Ovary (tissue), 9 donors: ENCODE measurements around the gene RBM33. TPM values are rescaled to one million over a fixed set of nuclear protein-coding genes. Genes with fewer than 3 reads are reported as not detected.

Experiments
- DNase-seq, 5 donors: peaks; one replicate each; pipeline ENCODE4 v3.0.0-alpha.2; 2019 to 2020
- H3K27ac ChIP-seq, 2 donors: fragments of 200-600 bp; one replicate each; pipeline versions ENCODE4 v1.5.1 to v1.8.0; 2019 to 2022
- H3K27me3 ChIP-seq: fragments of 200-600 bp; one replicate; pipeline ENCODE4 v1.8.0; 2022
- H3K36me3 ChIP-seq: fragments of 200-600 bp; sonication (generic); one replicate; pipeline ENCODE4 v1.5.1; 2019
- H3K4me1 ChIP-seq: one replicate; pipeline ENCODE4 v1.8.1; 2013; ENCODE audit warnings: mild to moderate bottlenecking, moderate library complexity; ENCODE audit not compliant: insufficient read depth
- H3K4me3 ChIP-seq: fragments of 200-600 bp; sonication (generic); one replicate; pipeline ENCODE4 v1.5.1; 2017
- H3K9me3 ChIP-seq, 2 donors: fragments of 200-600 bp in 1 of 2; sonication (generic) in 1 of 2; one replicate each; pipeline versions ENCODE4 v1.5.1 to v1.8.1; 2013 to 2019; ENCODE audit warnings: mild to moderate bottlenecking in 1 of 2, moderate library complexity in 1 of 2
- EP300 ChIP-seq: sonication (generic); formaldehyde crosslinking; IDR thresholded peaks from one replicate; pipeline ENCODE4 v1.6.1; 2017; ENCODE audit warnings: antibody characterized with exemption
- POLR2A ChIP-seq: fragments of 450-650 bp; IDR thresholded peaks from one replicate; pipeline ENCODE4 v1.6.1; 2017; ENCODE audit warnings: antibody characterized with exemption, mild to moderate bottlenecking, moderate library complexity
- WGBS, 3 donors: extraction: QIAGEN DNeasy Blood & Tissue Kit in 1 of 3; methylation state at CpG; one replicate each; pipeline versions ENCODE4 v1.1.5 to v1.1.7; 2013 to 2017; 5-methylcytosine and 5-hydroxymethylcytosine counted together
- intact Hi-C, 4 donors: fragments of 100-400 bp; cut with DNase I; formaldehyde crosslinking; loops; one replicate each; pipeline versions ENCODE4 v1.11.0 to v1.15.1; 2022 to 2023
- polyA plus RNA-seq, 2 donors: library from polyadenylated mRNA; stranded (reverse); fragments of 200-250 nt in 1 of 2; fragments of 350-450 nt in 1 of 2; fragmentation: Illumina TruSeq in 1 of 2; extraction: RNeasy Lipid Tissue Mini Kit (QIAGEN cat#74804) in 1 of 2; gene quantifications; one replicate each; pipeline ENCODE4 v1.2.3, GENCODE V29; 2013 to 2014
- total RNA-seq, 7 donors: library from RNA; depleted of rRNA in 2 of 7; stranded (reverse); fragments of >200 nt in 2 of 7; fragmentation: NEBNext Ultra II Directional in 3 of 7; extraction: Animal tissue kit (Norgen Biotek cat#: 25700) in 3 of 7; gene quantifications; one replicate each; pipeline versions ENCODE4 v1.1.0 to v1.2.4, GENCODE V29; 2016 to 2023
- TF ChIP-seq, protein P1 (sequence below), 3 donors: fragments of 450-650 bp in 2 of 3; fragments of 200-600 bp in 1 of 3; IDR thresholded peaks; one replicate each; pipeline versions ENCODE4 v1.5.1 to v1.8.0; 2016 to 2022; ENCODE audit warnings: antibody characterized with exemption in 3 of 3, mild to moderate bottlenecking in 1 of 3
- donor health status: DM: no; HTN: no; CAD: no; lungs with moderate emphysema.
- donor health status: DM: no; HTN: no; CAD: no.
- donor health status: Bipolar disorder and iron deficiency.
- donor health status: DM: yes; HTN: yes; CAD: no.
- donor health status: DM: no; HTN: no; CAD: no.
- donor health status: DM: yes; HTN: yes; CAD: no.

Gene RBM33
- total and polyA plus RNA-seq, 9 donors, result 19.8 to 62.0 (median 49.3) TPM

DNA sequence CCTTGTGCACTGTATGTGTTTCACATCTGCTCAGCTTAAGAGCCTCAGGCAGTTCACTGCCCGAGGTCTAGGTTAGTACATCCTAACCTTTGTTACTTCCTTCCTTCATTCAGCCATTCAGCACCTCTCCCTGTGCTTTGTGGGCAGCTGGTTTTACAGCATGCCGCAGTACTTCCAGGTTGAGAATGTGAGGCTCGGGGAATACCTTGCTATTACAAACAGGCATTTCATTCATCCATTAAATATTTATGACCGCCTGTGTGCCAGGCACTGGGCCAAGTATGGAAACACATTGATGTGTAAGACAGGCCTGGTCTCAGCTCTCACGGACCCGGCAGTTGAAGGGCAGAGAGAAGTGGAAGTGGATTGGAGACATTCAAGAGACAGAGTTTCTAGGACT, 85.4 kb downstream of the RBM33 start:
- 77 to 84% (median 81%) methylated on average over 6 of the region's 6 CpGs for WGBS, 3 donors
- no peaks in the 10 kb centered on the region for H3K36me3 ChIP-seq
- no peak for DNase-seq
- TF ChIP-seq EP300, result no peak
- TF ChIP-seq, protein P1, sequence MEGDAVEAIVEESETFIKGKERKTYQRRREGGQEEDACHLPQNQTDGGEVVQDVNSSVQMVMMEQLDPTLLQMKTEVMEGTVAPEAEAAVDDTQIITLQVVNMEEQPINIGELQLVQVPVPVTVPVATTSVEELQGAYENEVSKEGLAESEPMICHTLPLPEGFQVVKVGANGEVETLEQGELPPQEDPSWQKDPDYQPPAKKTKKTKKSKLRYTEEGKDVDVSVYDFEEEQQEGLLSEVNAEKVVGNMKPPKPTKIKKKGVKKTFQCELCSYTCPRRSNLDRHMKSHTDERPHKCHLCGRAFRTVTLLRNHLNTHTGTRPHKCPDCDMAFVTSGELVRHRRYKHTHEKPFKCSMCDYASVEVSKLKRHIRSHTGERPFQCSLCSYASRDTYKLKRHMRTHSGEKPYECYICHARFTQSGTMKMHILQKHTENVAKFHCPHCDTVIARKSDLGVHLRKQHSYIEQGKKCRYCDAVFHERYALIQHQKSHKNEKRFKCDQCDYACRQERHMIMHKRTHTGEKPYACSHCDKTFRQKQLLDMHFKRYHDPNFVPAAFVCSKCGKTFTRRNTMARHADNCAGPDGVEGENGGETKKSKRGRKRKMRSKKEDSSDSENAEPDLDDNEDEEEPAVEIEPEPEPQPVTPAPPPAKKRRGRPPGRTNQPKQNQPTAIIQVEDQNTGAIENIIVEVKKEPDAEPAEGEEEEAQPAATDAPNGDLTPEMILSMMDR (IDR thresholded peaks at IDR 0.05), result no peak
- TF ChIP-seq POLR2A, result no peak
- H3K4me1 ChIP-seq, result no peaks in the 10 kb centered on the region
- no peak overlapping the region for H3K4me3 ChIP-seq
- H3K9me3 ChIP-seq, result no peaks in the 10 kb centered on the region
- no peak overlapping the region for H3K27ac ChIP-seq
- H3K27me3 ChIP-seq, result no peaks in the 10 kb centered on the region
- intact Hi-C loops, result loop anchor here in 2 of 4 donors (10.0 kb wide), 2 partner anchors 125 to 135 kb away; no protein-coding TSS in a partner anchor

DNA sequence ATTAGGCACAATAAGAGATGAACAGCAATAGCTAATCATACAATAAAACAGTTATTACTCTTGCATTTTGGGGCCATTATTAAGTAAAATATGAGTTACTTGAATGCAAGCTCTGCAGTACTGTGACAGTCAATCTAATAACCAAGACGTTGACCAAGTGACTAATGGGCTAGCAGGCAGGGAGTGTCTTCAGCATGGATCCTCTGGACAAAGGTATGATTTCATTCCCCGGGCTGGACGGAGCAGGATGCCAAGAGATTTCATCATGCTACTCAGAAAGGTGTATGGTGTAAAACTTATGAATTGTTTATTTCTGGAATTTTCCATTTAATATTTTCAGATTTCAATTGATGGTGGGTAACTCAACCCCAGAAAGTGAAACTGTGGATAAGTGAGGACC, 86.9 kb downstream of the RBM33 start:
- H3K36me3 ChIP-seq, result no peaks in the 10 kb centered on the region
- no peaks in the 10 kb centered on the region for H3K27me3 ChIP-seq
- DNase-seq, result no peak
- no peaks in the 10 kb centered on the region for H3K4me1 ChIP-seq
- no peaks in the 10 kb centered on the region for H3K9me3 ChIP-seq
- no peak overlapping the region for H3K4me3 ChIP-seq
- intact Hi-C loops, result loop anchor here in 2 of 4 donors (10.0 kb wide), 2 partner anchors 127 to 137 kb away; no protein-coding TSS in a partner anchor
- TF ChIP-seq, protein P1 (IDR thresholded peaks at IDR 0.05), result no peak
- no peak for TF ChIP-seq POLR2A
- TF ChIP-seq EP300, result no peak
- H3K27ac ChIP-seq, result no peak overlapping the region
- WGBS, 3 donors, result 78 to 84% (median 79%) methylated on average over 3 of the region's 3 CpGs

DNA sequence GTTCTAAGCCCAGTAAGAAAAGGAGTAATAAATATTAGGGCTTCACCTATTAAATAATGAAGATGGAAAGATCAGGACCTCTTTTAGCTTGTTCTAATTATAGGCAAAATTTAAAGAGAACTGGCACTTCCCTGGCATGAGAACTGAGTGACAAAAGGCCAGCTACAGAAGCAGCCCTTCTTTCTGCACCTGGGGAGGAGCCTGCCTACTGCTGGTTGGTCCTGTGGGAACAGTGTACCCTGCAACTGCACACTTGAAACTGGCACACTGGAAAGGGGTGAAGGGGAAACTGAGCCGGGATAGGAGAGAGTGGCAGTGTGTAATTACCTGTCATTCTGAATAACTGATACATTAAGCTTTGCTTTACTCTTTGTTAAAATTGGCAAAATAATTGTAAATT, 87.4 kb downstream of the RBM33 start:
- H3K27me3 ChIP-seq, result no peaks in the 10 kb centered on the region
- DNase-seq, result no peak
- no peaks in the 10 kb centered on the region for H3K36me3 ChIP-seq
- 94 to 98% (median 96%) methylated on average over 1 of the region's 1 CpG for WGBS, 3 donors
- intact Hi-C loops, result loop anchor here in 2 of 4 donors (10.0 kb wide), 2 partner anchors 127 to 137 kb away; no protein-coding TSS in a partner anchor
- H3K9me3 ChIP-seq, result no peaks in the 10 kb centered on the region
- no peak overlapping the region for H3K27ac ChIP-seq
- no peak overlapping the region for H3K4me3 ChIP-seq
- TF ChIP-seq EP300 (no peak), POLR2A (no peak)
- TF ChIP-seq, protein P1 (IDR thresholded peaks at IDR 0.05), result no peak
- no peaks in the 10 kb centered on the region for H3K4me1 ChIP-seq

DNA sequence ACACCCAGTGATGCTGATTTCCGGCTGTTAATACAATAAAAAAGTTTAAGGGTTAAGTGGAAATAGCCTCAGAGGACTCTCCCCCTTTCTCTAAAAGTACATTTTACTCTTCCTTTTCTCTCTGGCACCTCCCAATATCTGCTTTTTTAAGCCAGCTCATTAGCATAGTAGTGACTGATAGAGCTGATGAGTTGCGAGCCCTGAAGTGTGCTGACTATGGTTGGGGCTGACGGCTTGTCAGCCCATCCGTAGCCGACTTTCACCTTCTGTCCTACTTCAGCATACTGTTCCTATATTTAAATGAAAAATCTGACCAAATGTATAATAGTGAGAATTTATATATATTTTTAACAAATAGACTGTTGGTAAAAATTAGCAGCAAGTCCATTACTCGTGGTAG, 87.8 kb downstream of the RBM33 start:
- H3K4me3 ChIP-seq, result no peak overlapping the region
- no peak for DNase-seq
- H3K36me3 ChIP-seq, result no peaks in the 10 kb centered on the region
- H3K27me3 ChIP-seq, result no peaks in the 10 kb centered on the region
- TF ChIP-seq, protein P1 (IDR thresholded peaks at IDR 0.05), result no peak
- TF ChIP-seq EP300, result no peak
- TF ChIP-seq POLR2A, result no peak
- no peak overlapping the region for H3K27ac ChIP-seq
- H3K4me1 ChIP-seq, result no peaks in the 10 kb centered on the region
- WGBS, 3 donors, result 91 to 94% (median 93%) methylated on average over 6 of the region's 6 CpGs
- H3K9me3 ChIP-seq, result no peaks in the 10 kb centered on the region
- intact Hi-C loops, result loop anchor here in 2 of 4 donors (10.0 kb wide), 2 partner anchors 127 to 137 kb away; no protein-coding TSS in a partner anchor
